Upper lobe of left lung (tissue), 6 donors: ENCODE data around the gene GPR162. TPM values are rescaled to one million over a fixed set of nuclear protein-coding genes. Genes with fewer than 3 reads are reported as not detected.

Experiments used
- ATAC-seq, 2 donors: fragments of 200-7000 bp; cut with Tn5 transposase; one replicate each; pipeline ENCODE4 v1.9.1; 2022; ENCODE audit warnings: mild to moderate bottlenecking in 2 of 2, moderate library complexity in 2 of 2; ENCODE audit not compliant: low FRiP score in 2 of 2
- DNase-seq, 2 donors: peaks; one replicate each; pipeline ENCODE4 v3.0.0-alpha.2; 2019 to 2020
- H3K27ac ChIP-seq, 4 donors: fragments of 200-600 bp; sonication (generic); one replicate each; pipeline ENCODE4 v1.5.1; 2016 to 2019
- H3K27me3 ChIP-seq, 4 donors: fragments of 200-600 bp; sonication (generic); one replicate each; pipeline ENCODE4 v1.5.1; 2017 to 2019
- H3K36me3 ChIP-seq, 4 donors: fragments of 200-600 bp; sonication (generic); one replicate each; pipeline ENCODE4 v1.5.1; 2016 to 2019
- H3K4me1 ChIP-seq, 4 donors: fragments of 200-600 bp; sonication (generic); one replicate each; pipeline ENCODE4 v1.5.1; 2018 to 2019
- H3K4me3 ChIP-seq, 4 donors: fragments of 200-600 bp; sonication (generic); one replicate each; pipeline ENCODE4 v1.5.1; 2017 to 2019; ENCODE audit warnings: mild to moderate bottlenecking in 2 of 4, moderate library complexity in 1 of 4
- H3K9me3 ChIP-seq, 4 donors: fragments of 200-600 bp; sonication (generic); one replicate each; pipeline ENCODE4 v1.5.1; 2018 to 2019
- CTCF ChIP-seq, 6 experiments: fragments of 450-650 bp in 4 of 6; fragments of 200-600 bp in 2 of 6; sonication (generic) in 2 of 6; IDR thresholded peaks; one replicate each; pipeline ENCODE4 v1.5.1; 2016 to 2019; ENCODE audit warnings: antibody characterized with exemption in 6 of 6
- EP300 ChIP-seq, 4 donors: sonication (generic); formaldehyde crosslinking; IDR thresholded peaks; one replicate each; pipeline ENCODE4 v1.5.1; 2017; ENCODE audit warnings: antibody characterized with exemption in 4 of 4, control low read depth in 2 of 4
- POLR2A ChIP-seq, 4 donors: fragments of 450-650 bp; IDR thresholded peaks; one replicate each; pipeline ENCODE4 v1.5.1; 2016 to 2017; ENCODE audit warnings: antibody characterized with exemption in 4 of 4, mild to moderate bottlenecking in 2 of 4
- POLR2AphosphoS5 ChIP-seq, 2 donors: sonication (generic); formaldehyde crosslinking; IDR thresholded peaks; one replicate each; pipeline ENCODE4 v1.5.1; 2017; ENCODE audit warnings: antibody characterized with exemption in 2 of 2
- WGBS, 2 donors: methylation state at CpG; one replicate each; pipeline ENCODE4 v1.1.5; 2017 to 2018; 5-methylcytosine and 5-hydroxymethylcytosine counted together
- total RNA-seq, 6 donors: library from RNA; depleted of rRNA in 4 of 6; stranded (reverse); fragments of >200 nt in 4 of 6; gene quantifications; one replicate each; pipeline versions ENCODE4 v1.1.0 to v1.2.1, GENCODE V29; 2016 to 2021
- donor health status: DM: no; HTN: no; CAD: no; lungs with moderate emphysema.
- donor health status: DM: no; HTN: yes; CAD: no; lungs with severe emphysema.

The GPR162 gene
- total RNA-seq, 6 donors from 2014 or later, result 8.1 to 47.1 (median 16.5) TPM

GRCh38 chr12:6837370-6838060 is 15.9 kb downstream of the GPR162 start:
- no peak for DNase-seq
- no peak for ATAC-seq
- 93% methylated on average over 17 to 26 of the region's 26 CpGs for WGBS, 2 donors
- no peak for TF ChIP-seq POLR2AphosphoS5 (IDR thresholded peaks at IDR 0.05)
- TF ChIP-seq EP300 (IDR thresholded peaks at IDR 0.05), result no peak
- TF ChIP-seq CTCF (IDR thresholded peaks at IDR 0.05), result no peak
- no peak for TF ChIP-seq POLR2A (IDR thresholded peaks at IDR 0.05)
- Histone ChIP-seq H3K4me1 (peaks cover 0 to 5% (median 0%) of the 10 kb centered on the region in 4 donors), H3K36me3 (peaks cover 0 to 27% (median 0%) of the 10 kb centered on the region in 4 donors), H3K4me3 (no peak overlapping the region), H3K27me3 (no peaks in the 10 kb centered on the region), H3K9me3 (no peaks in the 10 kb centered on the region), H3K27ac (no peak overlapping the region)

GRCh38 chr12:6838854-6839253 is 17.2 kb downstream of the GPR162 start:
- H3K36me3 ChIP-seq, result peaks cover 0 to 20% (median 0%) of the 10 kb centered on the region in 4 donors
- 92 to 94% methylated on average over 11 to 16 of the region's 16 CpGs for WGBS, 2 donors

GRCh38 chr12:6839482-6840201 is 18.0 kb downstream of the GPR162 start:
- 76 to 82% methylated on average over 8 to 10 of the region's 10 CpGs for WGBS, 2 donors
- H3K4me1 ChIP-seq, result peaks cover 0 to 5% (median 0%) of the 10 kb centered on the region in 4 donors
- no peaks in the 10 kb centered on the region for H3K9me3 ChIP-seq
- no peak overlapping the region for H3K4me3 ChIP-seq
- TF ChIP-seq CTCF (IDR thresholded peaks at IDR 0.05), result no peak
- TF ChIP-seq POLR2AphosphoS5 (IDR thresholded peaks at IDR 0.05), result no peak
- TF ChIP-seq EP300 (IDR thresholded peaks at IDR 0.05), result no peak
- no peak for TF ChIP-seq POLR2A (IDR thresholded peaks at IDR 0.05)
- ATAC-seq, result no peak
- DNase-seq, result peak in 1 of 2 donors; percentile 63
- H3K27ac ChIP-seq, result no peak overlapping the region
- H3K36me3 ChIP-seq, result peaks cover 0 to 17% (median 0%) of the 10 kb centered on the region in 4 donors
- H3K27me3 ChIP-seq, result no peaks in the 10 kb centered on the region

More at GRCh38 chr12:6838854-6839253, 17.2 kb downstream of the GPR162 start:
- TF ChIP-seq EP300 (IDR thresholded peaks at IDR 0.05) (no peak), CTCF (IDR thresholded peaks at IDR 0.05) (no peak), POLR2AphosphoS5 (IDR thresholded peaks at IDR 0.05) (no peak), POLR2A (IDR thresholded peaks at IDR 0.05) (no peak)
- H3K4me1 ChIP-seq, result peaks cover 0 to 5% (median 0%) of the 10 kb centered on the region in 4 donors
- DNase-seq (peak in 1 of 2 donors; percentile 69), ATAC-seq (no peak)
- no peak overlapping the region for H3K27ac ChIP-seq
- H3K4me3 ChIP-seq, result no peak overlapping the region
- no peaks in the 10 kb centered on the region for H3K27me3 ChIP-seq
- no peaks in the 10 kb centered on the region for H3K9me3 ChIP-seq

- WGBS, 2 donors, result 53 to 100% methylated on average over 1 of the region's 1 CpG
Measured at GRCh38 chr12:6840330-6840729, 18.7 kb downstream of the GPR162 start.

More at GRCh38 chr12:6840330-6840729, 18.7 kb downstream of the GPR162 start:
- no peak overlapping the region for H3K4me3 ChIP-seq
- H3K27ac ChIP-seq, result no peak overlapping the region
- no peak for DNase-seq
- H3K4me1 ChIP-seq, result peaks cover 0 to 5% (median 0%) of the 10 kb centered on the region in 4 donors
- peaks cover 0 to 17% (median 0%) of the 10 kb centered on the region in 4 donors for H3K36me3 ChIP-seq
- no peaks in the 10 kb centered on the region for H3K9me3 ChIP-seq
- H3K27me3 ChIP-seq, result no peaks in the 10 kb centered on the region
- TF ChIP-seq POLR2AphosphoS5 (IDR thresholded peaks at IDR 0.05) (no peak), POLR2A (IDR thresholded peaks at IDR 0.05) (no peak), CTCF (IDR thresholded peaks at IDR 0.05) (no peak), EP300 (IDR thresholded peaks at IDR 0.05) (no peak)
- ATAC-seq, result no peak
